Measurements from ENCODE around the gene TCOF1.

DNA sequence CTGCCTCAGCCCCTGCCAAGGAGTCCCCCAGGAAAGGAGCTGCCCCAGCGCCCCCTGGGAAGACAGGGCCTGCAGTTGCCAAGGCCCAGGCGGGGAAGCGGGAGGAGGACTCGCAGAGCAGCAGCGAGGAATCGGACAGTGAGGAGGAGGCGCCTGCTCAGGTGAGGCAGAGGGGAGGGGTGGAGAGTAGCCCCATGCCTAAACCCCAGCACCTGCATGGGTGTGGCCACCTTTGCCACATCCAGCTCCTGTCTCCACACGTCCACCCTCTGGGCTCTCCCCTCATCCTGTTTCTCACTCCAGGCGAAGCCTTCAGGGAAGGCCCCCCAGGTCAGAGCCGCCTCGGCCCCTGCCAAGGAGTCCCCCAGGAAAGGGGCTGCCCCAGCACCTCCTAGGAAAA lies 17.2 kb downstream of the TCOF1 start:
- TF ChIP-seq GATA3 (IDR thresholded peaks at IDR 0.05; ENCODE audit: low read depth, low read length) (no peak), GATA2 (IDR thresholded peaks at IDR 0.05; ENCODE audit: low read depth, low read length) (no peak)
